GM12875 (cell line): ENCODE results near the gene TIGD6.

ENCODE experiments used
- H3K4me3 ChIP-seq: one replicate; pipeline ENCODE4 v1.5.1; 2011; ENCODE audit warnings: low read depth, low read length, control low read depth
- TF ChIP-seq, protein P1 (sequence below): IDR thresholded peaks from 2 replicates; pipeline ENCODE4 v1.5.1; 2011; ENCODE audit warnings: low read depth, mild to moderate bottlenecking, control low read depth, inconsistent platforms, low read length, moderate library complexity, borderline replicate concordance; ENCODE audit not compliant: insufficient read depth

Gene TIGD6

GRCh38 chr5:150000256-150000989 lies at the start of gene TIGD6, which contains the start of gene HMGXB3:
TIGD6 (minus strand) TSS chr5:150000654; CDS start chr5:149996348, 4,306 bp downstream.
HMGXB3 (plus strand) TSS chr5:150000739; CDS start chr5:150004853, 4,114 bp downstream.
- peak within 1 kb of the TSS; percentile 98 for H3K4me3 ChIP-seq
- TF ChIP-seq, protein P1, sequence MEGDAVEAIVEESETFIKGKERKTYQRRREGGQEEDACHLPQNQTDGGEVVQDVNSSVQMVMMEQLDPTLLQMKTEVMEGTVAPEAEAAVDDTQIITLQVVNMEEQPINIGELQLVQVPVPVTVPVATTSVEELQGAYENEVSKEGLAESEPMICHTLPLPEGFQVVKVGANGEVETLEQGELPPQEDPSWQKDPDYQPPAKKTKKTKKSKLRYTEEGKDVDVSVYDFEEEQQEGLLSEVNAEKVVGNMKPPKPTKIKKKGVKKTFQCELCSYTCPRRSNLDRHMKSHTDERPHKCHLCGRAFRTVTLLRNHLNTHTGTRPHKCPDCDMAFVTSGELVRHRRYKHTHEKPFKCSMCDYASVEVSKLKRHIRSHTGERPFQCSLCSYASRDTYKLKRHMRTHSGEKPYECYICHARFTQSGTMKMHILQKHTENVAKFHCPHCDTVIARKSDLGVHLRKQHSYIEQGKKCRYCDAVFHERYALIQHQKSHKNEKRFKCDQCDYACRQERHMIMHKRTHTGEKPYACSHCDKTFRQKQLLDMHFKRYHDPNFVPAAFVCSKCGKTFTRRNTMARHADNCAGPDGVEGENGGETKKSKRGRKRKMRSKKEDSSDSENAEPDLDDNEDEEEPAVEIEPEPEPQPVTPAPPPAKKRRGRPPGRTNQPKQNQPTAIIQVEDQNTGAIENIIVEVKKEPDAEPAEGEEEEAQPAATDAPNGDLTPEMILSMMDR: no peak

DNA sequence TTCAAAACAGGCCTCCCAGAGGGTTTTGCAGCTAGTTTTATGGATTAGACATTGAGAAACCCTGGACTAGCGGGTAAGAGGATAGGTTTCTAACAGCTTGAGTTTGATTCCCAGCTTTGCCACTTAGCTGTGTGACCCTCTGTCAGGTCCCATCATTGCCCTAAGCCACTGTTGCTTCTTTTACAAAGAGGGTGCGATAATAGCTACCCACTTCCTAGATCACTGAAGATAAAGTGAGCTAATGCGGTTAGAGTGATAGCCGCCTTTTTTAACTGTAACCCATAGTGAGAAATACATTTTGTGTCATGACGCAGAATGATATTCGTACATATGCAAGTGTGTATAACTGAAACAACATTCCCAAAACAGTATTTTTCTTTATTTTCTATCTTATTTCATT lies 45.6 kb upstream of the TIGD6 start:
- H3K4me3 ChIP-seq: no peak overlapping the region
- TF ChIP-seq, protein P1: no peak

DNA sequence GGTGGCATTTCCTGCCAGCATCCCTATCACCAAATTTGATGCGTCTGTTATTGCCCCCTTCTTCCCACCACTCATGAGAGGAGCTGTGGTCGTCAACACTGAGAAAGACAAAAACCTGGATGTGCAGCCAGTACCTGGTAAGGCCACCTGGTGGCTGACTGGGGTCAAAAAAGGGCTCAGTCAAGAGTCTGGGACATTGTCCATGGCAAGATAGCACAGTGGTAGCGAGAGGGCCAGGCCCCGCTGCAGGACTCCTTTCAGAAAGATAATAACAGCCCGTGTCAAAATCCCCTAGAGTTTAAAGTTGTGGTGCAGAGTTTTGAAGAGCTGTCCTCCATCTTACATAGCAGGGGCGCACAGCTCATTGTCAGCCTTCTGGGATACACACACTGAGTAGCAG lies 45.1 kb upstream of the TIGD6 start:
- H3K4me3 ChIP-seq: no peak overlapping the region
- TF ChIP-seq, protein P1: peak; percentile 26; the same call in 1 of the 2 replicates

GRCh38 chr5:150044712-150045111 lies 44.3 kb upstream of the TIGD6 start:
- TF ChIP-seq, protein P1: no peak
- H3K4me3 ChIP-seq: no peak overlapping the region

- H3K4me3 ChIP-seq: no peak overlapping the region
Observed at GRCh38 chr5:150044329-150044681, 43.9 kb upstream of the TIGD6 start.

DNA sequence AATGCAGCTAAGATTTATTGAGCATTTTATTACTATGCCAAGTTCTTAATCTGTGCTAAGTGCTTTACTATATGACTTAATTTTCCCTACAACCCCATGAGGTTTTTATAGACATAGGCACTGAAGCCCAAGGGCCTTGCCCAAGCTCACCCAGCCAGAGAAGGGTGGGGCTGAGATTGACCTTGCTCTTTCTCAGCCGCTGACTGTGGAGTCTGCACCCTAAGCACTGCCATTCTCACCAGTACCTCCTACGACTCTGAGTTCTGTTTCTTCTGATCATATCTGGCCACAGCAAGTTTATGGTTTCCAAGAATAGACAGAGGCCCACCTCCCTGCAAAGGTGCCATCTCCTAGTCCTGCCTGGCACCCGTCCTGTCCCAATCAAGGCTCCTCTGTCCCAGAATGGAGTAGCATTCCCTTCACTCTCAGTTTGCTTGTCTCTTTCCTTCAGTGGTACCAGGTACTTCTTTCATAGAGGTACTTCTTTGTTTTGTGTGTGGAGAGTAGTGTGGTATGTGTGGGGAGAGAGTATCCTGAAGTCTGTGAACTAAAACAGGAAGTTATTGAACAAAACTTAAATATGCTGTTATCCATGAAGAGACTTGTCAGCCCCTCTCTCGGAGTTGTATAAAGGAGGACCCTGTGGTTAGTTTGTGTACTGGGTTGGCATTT lies 43.3 kb upstream of the TIGD6 start:
- H3K4me3 ChIP-seq: no peak overlapping the region
- TF ChIP-seq, protein P1: no peak

More at GRCh38 chr5:150044329-150044681, 43.9 kb upstream of the TIGD6 start:
- TF ChIP-seq, protein P1: no peak
